Skeletal muscle satellite cell (primary cell): ENCODE results near the gene FER1L5.

Experiments
- H3K27me3 ChIP-seq: 2 replicates; pipeline ENCODE4 v1.7.0; 2013; ENCODE audit warnings: low read length; ENCODE audit not compliant: control insufficient read depth, insufficient read depth
- H3K36me3 ChIP-seq: 2 replicates; pipeline ENCODE4 v1.7.0; 2013; ENCODE audit warnings: mild to moderate bottlenecking, control low read depth, low read length; ENCODE audit not compliant: insufficient read depth
- H3K4me1 ChIP-seq: 2 replicates; pipeline ENCODE4 v1.7.0; 2013; ENCODE audit warnings: low read length; ENCODE audit not compliant: control insufficient read depth, insufficient read depth
- H3K4me2 ChIP-seq: 2 replicates; pipeline ENCODE4 v1.7.0; 2013; ENCODE audit warnings: mild to moderate bottlenecking, low read length
- H3K4me3 ChIP-seq: 2 replicates; pipeline ENCODE4 v1.7.0; 2013; ENCODE audit warnings: low read length
- H3K9ac ChIP-seq: 2 replicates; pipeline ENCODE4 v1.7.0; 2013; ENCODE audit warnings: mild to moderate bottlenecking, low read depth, low read length, moderate library complexity
- H3K9me3 ChIP-seq: replicated peaks from 2 replicates; pipeline ENCODE4 v1.7.0; 2013; ENCODE audit warnings: mild to moderate bottlenecking, control low read depth, low read length

Gene FER1L5

GRCh38 chr2:96692094-96692971 lies 49.8 kb downstream of the FER1L5 start:
- no peaks in the 10 kb centered on the region for H3K4me1 ChIP-seq
- H3K4me3 ChIP-seq: no peak overlapping the region
- H3K36me3 ChIP-seq: no peaks in the 10 kb centered on the region
- H3K9ac ChIP-seq: no peak overlapping the region
- H3K9me3 ChIP-seq: no peaks in the 10 kb centered on the region
- no peak overlapping the region for H3K4me2 ChIP-seq
- H3K27me3 ChIP-seq: no peaks in the 10 kb centered on the region

GRCh38 chr2:96693286-96694200 lies 51.0 kb downstream of the FER1L5 start:
- Histone ChIP-seq H3K4me3 (no peak overlapping the region), H3K4me1 (no peaks in the 10 kb centered on the region), H3K9ac (no peak overlapping the region), H3K4me2 (no peak overlapping the region), H3K27me3 (no peaks in the 10 kb centered on the region), H3K9me3 (no peaks in the 10 kb centered on the region), H3K36me3 (no peaks in the 10 kb centered on the region)

GRCh38 chr2:96694279-96694678 lies 51.7 kb downstream of the FER1L5 start:
- Histone ChIP-seq H3K9me3 (no peaks in the 10 kb centered on the region), H3K4me3 (no peak overlapping the region), H3K4me1 (no peaks in the 10 kb centered on the region), H3K27me3 (no peaks in the 10 kb centered on the region), H3K9ac (no peak overlapping the region), H3K4me2 (no peak overlapping the region), H3K36me3 (no peaks in the 10 kb centered on the region)

DNA sequence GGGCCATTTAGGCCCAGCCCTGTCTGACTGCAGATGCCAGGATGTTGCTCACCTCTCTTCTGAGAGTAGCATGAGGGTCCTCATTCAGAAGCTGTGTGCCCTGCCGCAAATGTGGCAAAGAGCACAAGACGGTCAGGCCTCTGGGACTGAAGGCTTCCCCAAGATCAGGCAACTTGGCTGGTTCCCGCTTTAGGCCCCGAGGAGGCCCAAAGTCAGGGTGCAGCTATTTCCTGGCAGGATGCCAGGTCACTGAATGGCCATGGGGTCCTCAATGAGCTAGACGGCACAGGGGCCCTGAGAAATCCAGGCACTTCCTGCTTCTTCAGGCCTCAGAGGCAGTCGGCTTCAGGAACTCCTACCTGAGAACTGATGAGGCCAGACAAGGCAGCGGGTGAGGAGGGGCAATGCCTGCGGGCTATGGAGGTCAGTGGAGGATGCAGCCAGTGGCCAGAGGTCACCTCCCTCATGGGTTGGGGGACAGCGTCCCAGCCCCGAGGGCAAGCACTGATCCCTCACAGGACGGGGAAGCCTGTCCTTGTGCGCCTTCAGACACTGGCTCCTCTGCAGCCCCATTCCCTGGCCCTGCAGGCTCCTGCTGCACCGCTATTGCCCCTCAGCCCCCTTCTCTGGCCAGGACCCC lies 52.4 kb downstream of the FER1L5 start:
- Histone ChIP-seq H3K27me3 (no peaks in the 10 kb centered on the region), H3K9me3 (no peaks in the 10 kb centered on the region), H3K4me2 (no peak overlapping the region), H3K36me3 (no peaks in the 10 kb centered on the region), H3K9ac (no peak overlapping the region), H3K4me3 (no peak overlapping the region), H3K4me1 (no peaks in the 10 kb centered on the region)

GRCh38 chr2:96695602-96696001 lies 53.0 kb downstream of the FER1L5 start:
- H3K4me1 ChIP-seq: no peaks in the 10 kb centered on the region
- no peaks in the 10 kb centered on the region for H3K9me3 ChIP-seq
- no peaks in the 10 kb centered on the region for H3K27me3 ChIP-seq
- no peaks in the 10 kb centered on the region for H3K36me3 ChIP-seq
- no peak overlapping the region for H3K4me2 ChIP-seq
- no peak overlapping the region for H3K4me3 ChIP-seq
- H3K9ac ChIP-seq: no peak overlapping the region

DNA sequence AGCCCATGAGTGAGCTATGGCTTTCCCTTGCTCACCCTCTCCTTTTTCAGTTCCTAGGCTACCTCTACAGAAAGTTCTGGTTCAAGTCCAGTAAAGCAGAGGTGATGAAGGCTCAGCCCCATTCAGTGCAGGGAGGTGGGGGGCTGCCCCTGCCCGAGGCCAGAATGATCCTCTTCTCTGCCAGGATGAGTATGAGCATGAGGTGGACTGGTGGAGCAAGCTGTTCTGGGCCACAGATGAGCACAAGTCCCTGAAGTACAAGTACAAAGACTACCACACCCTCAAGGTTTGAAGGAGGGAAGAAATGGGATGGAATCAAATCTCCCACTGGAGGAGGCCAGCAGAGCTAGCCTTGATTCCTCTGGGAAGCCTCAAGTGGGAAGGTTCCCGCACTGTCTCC lies 54.9 kb downstream of the FER1L5 start:
- Histone ChIP-seq H3K4me2 (no peak overlapping the region), H3K9me3 (no peaks in the 10 kb centered on the region), H3K4me3 (no peak overlapping the region), H3K27me3 (no peaks in the 10 kb centered on the region), H3K9ac (no peak overlapping the region), H3K36me3 (no peaks in the 10 kb centered on the region), H3K4me1 (no peaks in the 10 kb centered on the region)

DNA sequence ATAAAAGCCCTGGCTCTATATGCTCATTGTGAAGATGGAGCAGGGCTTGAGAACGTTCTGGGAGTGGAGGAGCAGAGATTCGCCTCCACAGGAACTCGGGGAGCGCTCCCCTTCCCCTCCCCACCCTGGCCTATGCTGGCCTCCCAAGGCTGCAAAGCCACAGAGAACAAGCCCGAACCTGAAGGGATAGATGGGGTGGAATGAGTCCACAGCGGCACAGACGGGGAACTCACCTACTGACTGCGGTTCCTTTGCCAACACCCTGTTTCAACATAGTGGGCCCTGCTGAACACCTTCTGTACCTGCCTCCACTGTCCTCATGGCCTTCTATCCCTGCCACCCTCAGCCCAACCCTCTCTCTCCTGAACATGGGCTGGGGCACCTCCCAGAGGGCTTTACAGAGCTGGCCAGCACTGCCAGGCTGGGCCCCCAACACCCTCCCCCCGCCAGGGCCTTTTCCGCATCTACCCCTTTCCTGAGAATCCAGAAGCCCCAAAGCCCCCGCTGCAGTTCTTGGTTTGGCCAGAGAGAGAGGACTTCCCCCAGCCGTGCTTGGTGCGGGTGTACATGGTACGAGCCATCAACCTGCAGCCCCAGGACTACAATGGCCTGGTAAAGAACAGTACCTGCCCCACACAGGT lies 55.8 kb downstream of the FER1L5 start:
- no peaks in the 10 kb centered on the region for H3K4me1 ChIP-seq
- no peaks in the 10 kb centered on the region for H3K36me3 ChIP-seq
- no peak overlapping the region for H3K4me2 ChIP-seq
- H3K9me3 ChIP-seq: no peaks in the 10 kb centered on the region
- H3K4me3 ChIP-seq: no peak overlapping the region
- no peak overlapping the region for H3K9ac ChIP-seq
- H3K27me3 ChIP-seq: no peaks in the 10 kb centered on the region

DNA sequence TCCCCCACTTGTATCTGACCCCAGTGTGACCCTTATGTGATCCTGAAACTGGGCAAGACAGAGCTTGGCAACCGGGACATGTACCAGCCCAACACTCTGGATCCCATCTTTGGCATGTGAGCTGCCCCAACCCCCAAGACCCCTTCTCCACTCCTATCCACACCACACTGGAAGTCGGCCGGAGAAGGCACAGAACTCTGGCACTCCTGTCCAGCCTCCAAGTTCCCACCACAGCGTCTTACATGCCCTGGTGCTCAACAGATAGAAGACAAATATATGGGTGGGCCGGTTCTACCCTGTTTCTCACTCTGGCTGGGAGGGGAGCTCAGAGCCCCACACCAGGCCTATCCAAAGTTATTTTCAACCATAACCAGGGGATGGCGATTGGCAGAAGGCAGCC lies 56.5 kb downstream of the FER1L5 start:
- Histone ChIP-seq H3K9me3 (no peaks in the 10 kb centered on the region), H3K4me3 (no peak overlapping the region), H3K4me1 (no peaks in the 10 kb centered on the region), H3K36me3 (no peaks in the 10 kb centered on the region), H3K9ac (no peak overlapping the region), H3K4me2 (no peak overlapping the region), H3K27me3 (no peaks in the 10 kb centered on the region)

DNA sequence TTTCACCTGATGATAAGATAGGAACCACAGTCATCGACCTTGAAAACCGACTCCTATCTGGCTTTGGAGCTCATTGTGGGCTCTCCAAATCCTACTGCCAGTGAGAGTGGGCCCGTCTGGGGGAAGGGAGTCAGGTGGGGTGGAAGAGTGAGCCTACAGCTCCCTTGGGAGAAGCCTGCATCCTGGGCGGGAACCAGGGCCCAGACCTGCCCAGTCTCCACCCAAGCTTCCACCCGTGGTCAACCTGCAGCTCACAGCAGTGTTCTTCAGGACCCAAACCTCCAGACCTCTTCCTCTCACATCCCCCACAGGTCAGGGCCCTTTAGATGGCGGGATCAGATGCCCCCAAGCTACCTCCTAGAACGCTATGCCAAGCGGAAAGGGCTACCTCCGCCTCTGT lies 57.1 kb downstream of the FER1L5 start:
- H3K36me3 ChIP-seq: peaks cover 3% of the 10 kb centered on the region
- H3K4me2 ChIP-seq: no peak overlapping the region
- H3K27me3 ChIP-seq: no peaks in the 10 kb centered on the region
- H3K4me3 ChIP-seq: no peak overlapping the region
- H3K9ac ChIP-seq: no peak overlapping the region
- H3K9me3 ChIP-seq: no peaks in the 10 kb centered on the region
- H3K4me1 ChIP-seq: no peaks in the 10 kb centered on the region

DNA sequence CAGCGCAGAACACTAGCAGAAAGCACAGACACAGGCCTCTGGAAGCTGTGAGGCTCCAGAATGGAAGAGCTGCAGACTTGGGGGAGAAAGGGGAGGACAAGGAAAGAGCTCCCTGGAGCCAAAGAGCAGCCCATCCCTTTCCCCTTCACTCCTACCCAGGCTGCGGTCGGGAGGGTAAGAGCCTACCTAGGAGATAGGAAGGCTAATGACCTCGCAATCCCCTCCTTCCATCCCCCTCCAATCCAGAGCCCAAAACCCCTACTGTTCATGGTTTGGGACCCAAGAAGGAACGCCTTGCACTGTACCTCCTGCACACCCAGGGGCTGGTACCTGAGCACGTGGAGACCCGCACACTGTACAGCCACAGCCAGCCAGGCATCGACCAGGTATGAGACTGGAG lies 57.5 kb downstream of the FER1L5 start:
- Histone ChIP-seq H3K36me3 (peaks cover 6% of the 10 kb centered on the region), H3K9me3 (no peaks in the 10 kb centered on the region)

DNA sequence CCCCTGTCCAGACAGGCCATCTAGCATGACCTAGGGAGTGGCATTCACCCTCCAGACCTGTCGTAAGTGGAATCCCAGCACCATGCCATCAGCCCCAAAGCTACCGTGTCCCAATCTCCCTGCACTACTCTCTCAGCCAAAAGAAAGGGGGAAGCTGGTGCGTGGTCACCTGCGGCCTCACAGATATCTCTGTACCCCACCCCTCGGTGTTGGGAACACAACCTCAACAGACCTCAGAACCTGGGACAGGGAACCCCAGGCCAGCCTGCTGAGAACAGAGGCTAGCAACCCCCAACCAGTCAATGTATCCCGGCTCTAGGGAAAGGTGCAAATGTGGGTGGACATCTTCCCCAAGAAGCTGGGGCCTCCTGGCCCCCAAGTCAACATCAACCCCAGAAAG lies 59.1 kb downstream of the FER1L5 start:
- H3K4me1 ChIP-seq: no peaks in the 10 kb centered on the region
- H3K36me3 ChIP-seq: peaks cover 18% of the 10 kb centered on the region
- no peaks in the 10 kb centered on the region for H3K9me3 ChIP-seq
- no peaks in the 10 kb centered on the region for H3K27me3 ChIP-seq
- H3K4me3 ChIP-seq: no peak overlapping the region
- no peak overlapping the region for H3K9ac ChIP-seq
- H3K4me2 ChIP-seq: no peak overlapping the region

More for the DNA sequence above, 57.5 kb downstream of the FER1L5 start:
- Histone ChIP-seq H3K4me1 (no peaks in the 10 kb centered on the region), H3K4me3 (no peak overlapping the region), H3K9ac (no peak overlapping the region), H3K4me2 (no peak overlapping the region), H3K27me3 (no peaks in the 10 kb centered on the region)
